H9 (cell line): ENCODE measurements around the gene TTC9. TPM values are rescaled to one million over a fixed set of nuclear protein-coding genes. Genes with fewer than 3 reads are reported as not detected.

Experiments used
- DNase-seq: peaks from one replicate; pipeline ENCODE4 v3.0.0-alpha.2; 2017
- H2AFZ ChIP-seq: one replicate; pipeline ENCODE4 v1.6.1; 2013; ENCODE audit warnings: mild to moderate bottlenecking, low read length, control low read depth, moderate library complexity
- H2AK5ac ChIP-seq: 2 replicates; pipeline ENCODE4 v1.6.1; 2013; ENCODE audit warnings: low read length, control low read depth, mixed read lengths; ENCODE audit not compliant: insufficient read length
- H2BK120ac ChIP-seq: one replicate; pipeline ENCODE4 v1.6.1; 2013; ENCODE audit warnings: low read depth, mild to moderate bottlenecking, low read length, control low read depth, inconsistent platforms; ENCODE audit not compliant: poor library complexity, severe bottlenecking
- H2BK12ac ChIP-seq: 2 replicates; pipeline ENCODE4 v1.6.1; 2013; ENCODE audit warnings: low read length, control low read depth, mixed read lengths, low read depth; ENCODE audit not compliant: insufficient read length
- H2BK15ac ChIP-seq: 2 replicates; pipeline ENCODE4 v1.6.1; 2013; ENCODE audit warnings: low read depth, low read length, control low read depth
- H2BK20ac ChIP-seq: one replicate; pipeline ENCODE4 v1.6.1; 2013; ENCODE audit warnings: low read depth, mild to moderate bottlenecking, low read length, control low read depth, inconsistent platforms; ENCODE audit not compliant: poor library complexity, severe bottlenecking
- H2BK5ac ChIP-seq: 2 replicates; pipeline ENCODE4 v1.6.1; 2013; ENCODE audit warnings: low read length, control low read depth, mixed read lengths; ENCODE audit not compliant: insufficient read length
- H3K14ac ChIP-seq: 2 replicates; pipeline ENCODE4 v1.6.1; 2013; ENCODE audit warnings: low read length, control low read depth; ENCODE audit not compliant: insufficient read depth
- H3K18ac ChIP-seq: 2 replicates; pipeline ENCODE4 v1.6.1; 2013; ENCODE audit warnings: low read depth, mild to moderate bottlenecking, mixed read lengths, low read length, control low read depth; ENCODE audit not compliant: insufficient read length
- H3K23ac ChIP-seq: 2 replicates; pipeline ENCODE4 v1.6.1; 2013; ENCODE audit warnings: low read length, control low read depth, mixed read lengths, low read depth; ENCODE audit not compliant: insufficient read length
- H3K23me2 ChIP-seq: 2 replicates; pipeline ENCODE4 v1.6.1; 2013; ENCODE audit warnings: low read depth, mild to moderate bottlenecking, mixed read lengths, low read length, control low read depth; ENCODE audit not compliant: insufficient read length, poor library complexity, severe bottlenecking
- H3K27ac ChIP-seq: 2 replicates; pipeline ENCODE4 v1.5.1; 2013; ENCODE audit warnings: low read length, control low read depth, mixed read lengths, low read depth; ENCODE audit not compliant: insufficient read length
- H3K27me3 ChIP-seq: 2 replicates; pipeline ENCODE4 v1.6.1; 2013; ENCODE audit warnings: low read length, control low read depth, inconsistent platforms; ENCODE audit not compliant: insufficient read depth
- H3K4ac ChIP-seq: 2 replicates; pipeline ENCODE4 v1.6.1; 2013; ENCODE audit warnings: low read depth, mild to moderate bottlenecking, control low read depth, inconsistent platforms, low read length, moderate library complexity
- H3K4me1 ChIP-seq: 2 replicates; pipeline ENCODE4 v1.6.1; 2013; ENCODE audit warnings: low read length, control low read depth, inconsistent platforms; ENCODE audit not compliant: insufficient read depth
- H3K4me2 ChIP-seq: 2 replicates; pipeline ENCODE4 v1.6.1; 2013; ENCODE audit warnings: low read length, control low read depth, mixed read lengths; ENCODE audit not compliant: insufficient read length, insufficient read depth
- H3K56ac ChIP-seq: 2 replicates; pipeline ENCODE4 v1.6.1; 2013; ENCODE audit warnings: low read depth, mild to moderate bottlenecking, mixed read lengths, low read length, control low read depth; ENCODE audit not compliant: insufficient read length
- H3K79me1 ChIP-seq: 2 replicates; pipeline ENCODE4 v1.6.1; 2013; ENCODE audit warnings: low read depth, mild to moderate bottlenecking, moderate library complexity, low read length, control low read depth, inconsistent platforms; ENCODE audit not compliant: insufficient read depth, poor library complexity, severe bottlenecking
- H3K79me2 ChIP-seq: 2 replicates; pipeline ENCODE4 v1.6.1; 2013; ENCODE audit warnings: low read length, control low read depth, inconsistent platforms; ENCODE audit not compliant: insufficient read depth
- H3K9ac ChIP-seq: 2 replicates; pipeline ENCODE4 v1.6.1; 2013; ENCODE audit warnings: low read length, control low read depth, mixed read lengths; ENCODE audit not compliant: insufficient read length; ENCODE audit errors: extremely low read depth
- H3K9me3 ChIP-seq: one replicate; pipeline ENCODE4 v1.6.1; 2013; ENCODE audit warnings: low read depth, low read length, inconsistent platforms; ENCODE audit not compliant: control insufficient read depth
- H3T11ph ChIP-seq: one replicate; pipeline ENCODE4 v1.6.1; 2013; ENCODE audit warnings: mild to moderate bottlenecking, low read length, control low read depth, inconsistent platforms
- H4K20me1 ChIP-seq: one replicate; pipeline ENCODE4 v1.6.1; 2013; ENCODE audit not compliant: control insufficient read depth, insufficient read length, insufficient read depth
- H4K5ac ChIP-seq: 2 replicates; pipeline ENCODE4 v1.6.1; 2013; ENCODE audit warnings: low read depth, mild to moderate bottlenecking, mixed read lengths, low read length, control low read depth; ENCODE audit not compliant: insufficient read length
- H4K8ac ChIP-seq: replicated peaks from 2 replicates; pipeline ENCODE4 v1.6.1; 2013; ENCODE audit warnings: low read length, control low read depth, mixed read lengths, low read depth; ENCODE audit not compliant: insufficient read length
- H4K91ac ChIP-seq: 2 replicates; pipeline ENCODE4 v1.6.1; 2013; ENCODE audit warnings: low read depth, mild to moderate bottlenecking, moderate library complexity, mixed read lengths, low read length, control low read depth; ENCODE audit not compliant: insufficient read length
- H3K27ac Mint-ChIP-seq, 3 experiments: 2 replicates in 2 of 3; 3 replicates in 1 of 3; pipeline ENCODE4 v1.8.0; 2020 to 2021; ENCODE audit warnings: mixed read lengths in 3 of 3, mild to moderate bottlenecking in 1 of 3, moderate library complexity in 1 of 3
- H3K27me3 Mint-ChIP-seq: 2 replicates; pipeline ENCODE4 v1.8.0; 2021; ENCODE audit warnings: low read depth, mild to moderate bottlenecking, moderate library complexity, mixed read lengths
- H3K36me3 Mint-ChIP-seq, 3 experiments: 2 replicates in 2 of 3; 3 replicates in 1 of 3; pipeline ENCODE4 v1.8.0; 2020 to 2021; ENCODE audit warnings: low read depth in 3 of 3, mixed read lengths in 3 of 3; ENCODE audit not compliant: insufficient read depth in 1 of 3
- H3K4me1 Mint-ChIP-seq, 2 experiments: 2 replicates each; pipeline ENCODE4 v1.8.0; 2020; ENCODE audit warnings: mixed read lengths in 2 of 2
- H3K4me3 Mint-ChIP-seq, 2 experiments: 2 replicates in 1 of 2; 3 replicates in 1 of 2; pipeline ENCODE4 v1.8.0; 2020 to 2021; ENCODE audit warnings: mild to moderate bottlenecking in 2 of 2, mixed read lengths in 2 of 2, moderate library complexity in 1 of 2
- H3K9me3 Mint-ChIP-seq, 2 experiments: 2 replicates in 1 of 2; 3 replicates in 1 of 2; pipeline ENCODE4 v1.8.0; 2020; ENCODE audit warnings: mild to moderate bottlenecking in 2 of 2, mixed read lengths in 2 of 2, moderate library complexity in 1 of 2
- WGBS: extraction: QIAGEN DNeasy Blood & Tissue Kit; methylation state at CpG from one replicate; pipeline ENCODE4 v1.1.7; 2013; ENCODE audit warnings: missing lambda C conversion rate, low lambda C conversion rate, mixed read lengths; ENCODE audit not compliant: insufficient read length; ENCODE audit errors: extremely low coverage; 5-methylcytosine and 5-hydroxymethylcytosine counted together
- total RNA-seq: library from RNA; stranded (reverse); gene quantifications from 2 replicates; pipeline ENCODE4 v1.2.1, GENCODE V29; 2021
- TF ChIP-seq, protein P1 (sequence below): fragments of 200-600 bp; sonication (generic); conservative IDR thresholded peaks from 3 replicates; pipeline ENCODE4 v1.8.0; 2021; ENCODE audit warnings: antibody characterized with exemption, mild to moderate bottlenecking

Gene TTC9
- total RNA-seq, 1 experiment from 2014 or later = 17.4 TPM

- Histone ChIP-seq H3K56ac (no peak overlapping the region), H4K5ac (no peak overlapping the region), H3K23me2 (no peaks in the 10 kb centered on the region), H2BK12ac (no peak overlapping the region), H3K14ac (no peak overlapping the region; the same call in 1 of the 2 replicates), H2AFZ (no peak overlapping the region), H2BK15ac (no peak overlapping the region), H3K18ac (peak overlapping the region; percentile 34), H3K27me3 (no peaks in the 10 kb centered on the region; the same call in 1 of the 2 replicates), H2AK5ac (no peak overlapping the region), H3T11ph (no peak overlapping the region), H3K4me1 (peaks cover 39% of the 10 kb centered on the region), H4K91ac (no peak overlapping the region), H2BK20ac (peak overlapping the region; percentile 97), H3K79me2 (peaks cover 11% of the 10 kb centered on the region; the same call in 1 of the 2 replicates), H3K9me3 (no peaks in the 10 kb centered on the region), H4K20me1 (no peaks in the 10 kb centered on the region), H3K79me1 (no peaks in the 10 kb centered on the region), H3K23ac (no peak overlapping the region), H3K4ac (peak overlapping the region; percentile 46; the same call in 1 of the 2 replicates), H2BK120ac (peak overlapping the region; percentile 51), H2BK5ac (no peak overlapping the region), H3K4me2 (peak overlapping the region; percentile 35), H3K9ac (no peak overlapping the region), H3K27ac (peak overlapping the region; percentile 88), H4K8ac (no peak overlapping the region)
- Mint-ChIP-seq H3K4me1 (peaks cover 63 to 74% of the 10 kb centered on the region in 2 experiments), H3K27ac (peak overlapping the region; percentile 89 to 96 (median 94)), H3K27me3 (no peaks in the 10 kb centered on the region), H3K4me3 (peak overlapping the region; percentile 36 to 56), H3K36me3 (peaks cover 16 to 29% (median 24%) of the 10 kb centered on the region in 3 experiments; a peak in 5 of 7 replicates), H3K9me3 (no peaks in the 10 kb centered on the region)
- TF ChIP-seq, protein P1, sequence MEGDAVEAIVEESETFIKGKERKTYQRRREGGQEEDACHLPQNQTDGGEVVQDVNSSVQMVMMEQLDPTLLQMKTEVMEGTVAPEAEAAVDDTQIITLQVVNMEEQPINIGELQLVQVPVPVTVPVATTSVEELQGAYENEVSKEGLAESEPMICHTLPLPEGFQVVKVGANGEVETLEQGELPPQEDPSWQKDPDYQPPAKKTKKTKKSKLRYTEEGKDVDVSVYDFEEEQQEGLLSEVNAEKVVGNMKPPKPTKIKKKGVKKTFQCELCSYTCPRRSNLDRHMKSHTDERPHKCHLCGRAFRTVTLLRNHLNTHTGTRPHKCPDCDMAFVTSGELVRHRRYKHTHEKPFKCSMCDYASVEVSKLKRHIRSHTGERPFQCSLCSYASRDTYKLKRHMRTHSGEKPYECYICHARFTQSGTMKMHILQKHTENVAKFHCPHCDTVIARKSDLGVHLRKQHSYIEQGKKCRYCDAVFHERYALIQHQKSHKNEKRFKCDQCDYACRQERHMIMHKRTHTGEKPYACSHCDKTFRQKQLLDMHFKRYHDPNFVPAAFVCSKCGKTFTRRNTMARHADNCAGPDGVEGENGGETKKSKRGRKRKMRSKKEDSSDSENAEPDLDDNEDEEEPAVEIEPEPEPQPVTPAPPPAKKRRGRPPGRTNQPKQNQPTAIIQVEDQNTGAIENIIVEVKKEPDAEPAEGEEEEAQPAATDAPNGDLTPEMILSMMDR = no peak
- WGBS = no CpG with 5 or more reads among the region's 19 CpGs
- peak; percentile 85 for DNase-seq
Observed at GRCh38 chr14:70655110-70655826, 13.6 kb downstream of the TTC9 start.
